ENCODE measurements around the gene CRBN.

DNA sequence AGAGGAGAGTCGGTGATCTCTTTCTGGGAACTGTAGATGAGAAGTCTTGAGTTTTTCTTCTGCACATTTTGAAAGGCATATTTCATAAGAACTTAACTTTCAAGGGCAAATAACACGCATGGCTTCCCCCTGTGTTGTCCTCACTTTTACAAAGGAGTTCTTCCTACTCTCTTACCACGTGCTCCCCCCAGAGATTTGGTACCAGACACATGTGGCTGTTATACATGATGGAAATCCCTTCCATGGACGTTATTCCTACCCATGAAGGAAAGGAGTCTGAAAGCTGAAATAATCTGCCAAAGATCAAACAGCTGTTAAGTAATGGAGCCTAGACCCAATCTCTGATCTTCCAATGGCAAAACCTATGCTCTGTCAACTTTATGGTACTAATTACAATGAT lies 73.7 kb downstream of the CRBN start:
- no peak for TF ChIP-seq CTCF (IDR thresholded peaks at IDR 0.05; ENCODE audit: low read depth, low read length)
- TF ChIP-seq POLR2A (IDR thresholded peaks at IDR 0.05; ENCODE audit: extremely low read depth, insufficient read length) = no peak
